ENCODE data around the gene TRIM8. TPM values are rescaled to one million over a fixed set of nuclear protein-coding genes. Genes with fewer than 3 reads are reported as not detected.

Gene TRIM8
- total and polyA plus RNA-seq, 9 of the 15 experiments (the other 6 are each of a cell fraction or from before 2014, with no cell fraction given): 1.7 to 26.0 (median 9.1) TPM

- TF ChIP-seq ZNF277 (CRISPR knock-in tag; IDR thresholded peaks at IDR 0.05; ENCODE audit: borderline replicate concordance) (no peak), ZBTB7A (IDR thresholded peaks at IDR 0.05; ENCODE audit: borderline replicate concordance, control insufficient read depth, low read depth, low read length) (peak; percentile 77), PBX2 (CRISPR knock-in tag; IDR thresholded peaks at IDR 0.05; ENCODE audit: low read depth) (no peak), PBX2 (tag; conservative IDR thresholded peaks at IDR 0.05; ENCODE audit: low read depth) (no peak), EP400 (IDR thresholded peaks at IDR 0.05) (peak; percentile 65), POLR2AphosphoS5 (IDR thresholded peaks at IDR 0.05; ENCODE audit: control insufficient read depth, insufficient read depth, low read depth, low read length) (peak; percentile 67), CREBBP (IDR thresholded peaks at IDR 0.05; ENCODE audit: low read depth, low read length) (no peak), MITF (IDR thresholded peaks at IDR 0.05) (no peak), TSHZ1 (CRISPR knock-in tag; IDR thresholded peaks at IDR 0.05) (no peak), RAD51 (IDR thresholded peaks at IDR 0.05; ENCODE audit: borderline replicate concordance, low read depth) (no peak), NCOR1 (IDR thresholded peaks at IDR 0.05) (peak; percentile 35; the same call in 1 of the 2 replicates), EGR1 (conservative IDR thresholded peaks at IDR 0.05) (peak; percentile 59), TFAP4 (CRISPR knock-in tag; IDR thresholded peaks at IDR 0.05; ENCODE audit: borderline replicate concordance) (peak; percentile 96), ZC3H4 (CRISPR knock-in tag; IDR thresholded peaks at IDR 0.05; ENCODE audit: borderline replicate concordance) (no peak; the same call in 1 of the 2 replicates)
These were observed 1.7 kb downstream of the TRIM8 start (continued) for GRCh38 chr10:102645741-102646609.
